Medulla oblongata (tissue), 1 donor: ENCODE measurements around the gene KCTD17.

Source experiments
- DNase-seq: peaks from one replicate; pipeline ENCODE4 v3.0.0-alpha.2; 2015; ENCODE audit errors: extremely low spot score

The KCTD17 gene

DNA sequence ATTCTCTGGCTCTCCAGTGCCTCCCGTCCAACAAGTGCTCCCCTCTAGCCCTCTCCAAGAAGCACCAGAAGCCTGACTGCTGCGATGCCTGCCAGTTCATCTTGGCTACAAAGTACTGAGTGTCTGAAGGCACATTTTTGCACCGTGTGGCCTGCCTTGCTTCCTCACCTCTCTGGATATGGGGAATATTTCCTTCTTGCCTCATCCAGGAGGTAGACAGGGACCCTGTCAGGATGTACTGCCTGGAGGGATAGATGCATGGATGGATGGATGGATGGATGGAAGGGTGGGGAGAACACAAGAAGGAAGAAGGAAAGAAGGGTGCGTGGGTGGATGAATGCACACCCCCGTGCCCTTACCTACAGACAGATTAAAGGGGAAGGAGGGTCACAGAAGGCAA is 27.6 kb downstream of the KCTD17 start:
- no peak for DNase-seq

DNA sequence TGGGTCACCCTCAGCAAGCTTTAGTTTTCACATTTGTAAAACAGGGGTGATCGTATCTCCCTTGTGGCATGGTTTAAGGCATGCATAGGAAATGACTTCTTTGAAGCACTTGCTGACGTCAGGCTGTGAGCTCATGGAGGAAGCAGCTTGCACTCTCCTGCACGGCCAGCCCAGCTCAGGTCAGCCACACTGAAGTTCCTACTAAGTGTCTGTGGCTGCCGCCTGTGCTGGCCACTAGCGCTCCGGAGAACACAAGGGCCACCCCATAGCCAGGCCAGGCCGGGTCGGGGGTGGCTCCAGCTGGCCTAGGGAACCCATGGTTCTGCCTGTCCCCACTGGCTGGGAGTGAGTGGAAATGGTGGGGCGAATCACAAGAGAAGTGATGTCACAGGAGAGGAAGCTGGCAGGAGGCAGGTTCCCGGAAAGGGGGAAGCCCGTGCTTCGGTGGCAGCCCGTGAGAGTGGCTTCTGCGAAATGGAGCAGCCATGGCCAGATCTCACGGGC is 28.2 kb downstream of the KCTD17 start:
- no peak for DNase-seq

DNA sequence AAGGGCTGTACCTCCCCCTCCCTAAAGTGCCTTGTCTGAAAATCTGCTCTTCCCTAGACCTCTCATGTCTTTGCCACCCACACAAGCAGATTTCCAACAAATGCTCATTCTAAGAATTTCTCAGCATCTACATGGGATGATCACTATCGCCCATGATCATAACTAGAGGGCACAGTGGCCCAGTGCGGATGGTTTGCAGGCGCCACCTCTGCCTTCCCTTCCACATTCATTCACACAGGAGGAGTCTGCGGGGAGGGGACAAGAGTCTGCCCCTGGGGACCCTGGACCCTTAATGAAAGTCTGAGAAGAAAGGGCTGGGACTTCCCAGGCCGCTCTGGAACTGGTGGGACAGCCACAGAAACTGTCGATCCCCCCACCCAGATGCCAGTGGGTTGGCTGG is 28.9 kb downstream of the KCTD17 start:
- no peak for DNase-seq

DNA sequence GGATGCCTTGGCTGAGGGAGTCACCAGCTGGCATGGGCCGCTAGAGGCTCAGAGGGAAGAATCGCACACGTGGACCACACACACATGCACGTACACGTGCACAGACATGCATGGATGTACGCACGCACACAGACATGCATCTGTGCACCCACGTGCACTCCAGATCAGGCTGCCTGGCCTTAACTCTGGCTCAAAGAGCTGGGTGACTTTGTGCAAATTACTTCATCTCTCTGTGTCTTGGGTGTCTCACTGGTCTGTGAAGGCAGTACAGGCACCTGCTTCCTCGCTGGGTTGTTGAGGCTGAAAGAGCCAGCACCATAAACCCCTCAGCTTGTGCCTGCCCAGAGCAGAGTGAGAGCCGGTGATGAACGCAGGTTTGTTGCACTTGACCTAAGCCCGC is 29.3 kb downstream of the KCTD17 start:
- no peak for DNase-seq

DNA sequence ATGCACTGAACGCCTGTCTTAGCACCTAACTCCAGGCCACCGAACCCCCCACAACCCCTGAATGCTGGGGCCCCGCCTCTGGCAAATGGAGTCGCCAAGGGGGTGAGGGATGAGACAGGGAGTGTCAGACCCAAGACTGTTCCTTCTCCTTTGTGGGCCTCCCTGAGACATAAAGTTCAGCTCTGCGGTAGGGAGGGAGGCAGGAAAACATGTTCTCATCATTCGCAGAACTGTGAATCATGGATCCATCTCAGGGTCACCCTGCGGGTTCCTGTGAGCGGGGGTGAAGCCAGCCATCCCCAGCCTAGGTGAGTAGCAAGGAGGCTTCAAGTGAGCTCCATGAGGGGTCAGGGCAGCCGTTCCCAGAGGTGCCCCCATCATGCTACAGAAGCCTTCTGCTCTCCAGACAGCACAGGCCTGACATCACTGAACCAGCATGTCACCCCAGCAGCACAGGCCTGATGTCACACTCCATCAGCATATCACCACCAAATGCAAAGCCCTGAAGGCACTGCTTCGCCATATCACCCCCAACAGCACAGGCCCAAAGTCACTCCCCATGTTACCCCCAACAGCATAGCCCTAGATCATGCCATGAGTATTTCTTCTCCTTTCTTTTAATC is 30.8 kb downstream of the KCTD17 start:
- no peak for DNase-seq

DNA sequence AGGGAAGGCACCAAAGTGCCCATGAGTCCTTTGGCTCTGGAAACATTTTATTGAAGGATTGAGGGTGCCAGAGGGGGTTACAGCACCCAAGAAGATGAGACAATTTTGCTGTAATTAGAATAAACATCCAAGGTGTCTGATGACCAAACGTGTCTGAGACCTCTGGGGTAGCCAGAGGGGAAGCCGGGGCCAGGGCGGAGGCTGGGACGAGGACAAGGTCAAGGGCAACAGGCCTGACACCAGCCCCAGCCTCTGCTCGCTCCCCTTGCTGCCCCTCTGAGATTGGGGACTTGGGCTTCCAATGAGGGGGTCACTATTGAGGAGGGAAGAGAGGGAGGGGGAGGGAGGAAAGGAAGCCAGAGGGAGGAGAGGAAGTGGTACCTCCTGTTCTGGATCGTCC is 32.4 kb downstream of the KCTD17 start:
- DNase-seq: no peak

DNA sequence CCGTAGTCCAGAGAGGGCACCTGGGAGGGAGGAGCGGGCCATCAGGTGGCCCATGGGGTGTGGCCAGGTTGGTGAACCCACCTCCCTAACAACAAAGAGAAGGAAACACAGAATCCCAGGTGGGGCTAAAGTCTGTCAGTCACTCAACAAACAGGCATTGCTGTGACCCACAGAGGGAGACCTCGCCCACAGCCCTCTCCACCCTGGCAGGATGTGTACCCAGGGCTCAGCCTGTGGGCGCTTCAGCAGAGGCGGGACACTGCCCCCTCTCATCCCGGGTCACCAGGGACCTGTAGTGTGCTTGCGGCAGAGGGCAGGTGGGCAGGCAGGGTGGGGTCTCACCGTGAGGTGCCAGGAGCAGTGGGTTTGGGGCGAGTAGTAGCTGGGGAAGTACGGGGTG is 32.8 kb downstream of the KCTD17 start:
- no peak for DNase-seq

DNA sequence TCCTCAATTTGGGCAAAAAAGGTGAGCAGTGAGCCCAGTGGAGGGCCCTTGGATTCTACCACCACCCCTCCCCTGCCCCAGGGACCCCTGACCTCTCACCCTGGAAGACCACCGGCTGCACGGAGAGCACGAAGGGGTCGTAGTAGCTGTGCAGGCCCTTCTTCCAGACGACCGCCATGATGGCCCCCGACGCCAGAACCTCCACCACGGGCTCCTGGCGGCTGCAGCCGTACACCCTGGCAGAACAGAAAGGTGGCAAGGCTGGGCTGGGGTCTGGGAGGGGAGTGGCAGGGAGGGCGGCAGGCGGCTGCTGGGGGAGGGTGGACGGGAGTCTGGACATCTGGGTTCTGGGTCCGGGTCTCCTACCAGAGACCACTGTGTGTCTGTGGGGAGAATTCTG is 34.6 kb downstream of the KCTD17 start:
- no peak for DNase-seq

DNA sequence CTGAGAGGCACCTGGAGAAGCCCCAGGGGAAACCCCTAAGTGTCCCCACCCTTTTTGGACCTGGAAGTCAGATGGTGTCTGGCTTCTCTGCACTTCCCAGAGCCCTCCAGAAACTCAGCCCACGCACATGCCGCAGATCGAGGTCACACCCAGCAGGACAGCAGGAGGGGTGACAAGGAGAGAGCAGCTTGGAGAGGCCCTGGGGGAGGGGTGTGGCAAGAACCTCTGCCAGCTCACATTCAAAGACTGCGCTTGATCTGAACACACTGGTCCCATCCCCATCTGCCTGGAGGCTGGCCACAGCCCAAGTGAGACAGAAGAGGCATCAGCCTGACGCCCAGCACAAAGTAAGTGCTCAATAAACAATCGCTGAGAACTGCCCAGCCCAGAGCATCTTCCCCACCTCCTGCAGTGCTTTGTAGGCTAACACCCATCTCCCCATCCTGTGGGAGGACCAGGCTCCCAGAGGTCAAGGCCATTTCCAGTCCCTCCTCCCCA is 36.6 kb downstream of the KCTD17 start:
- DNase-seq: no peak

DNA sequence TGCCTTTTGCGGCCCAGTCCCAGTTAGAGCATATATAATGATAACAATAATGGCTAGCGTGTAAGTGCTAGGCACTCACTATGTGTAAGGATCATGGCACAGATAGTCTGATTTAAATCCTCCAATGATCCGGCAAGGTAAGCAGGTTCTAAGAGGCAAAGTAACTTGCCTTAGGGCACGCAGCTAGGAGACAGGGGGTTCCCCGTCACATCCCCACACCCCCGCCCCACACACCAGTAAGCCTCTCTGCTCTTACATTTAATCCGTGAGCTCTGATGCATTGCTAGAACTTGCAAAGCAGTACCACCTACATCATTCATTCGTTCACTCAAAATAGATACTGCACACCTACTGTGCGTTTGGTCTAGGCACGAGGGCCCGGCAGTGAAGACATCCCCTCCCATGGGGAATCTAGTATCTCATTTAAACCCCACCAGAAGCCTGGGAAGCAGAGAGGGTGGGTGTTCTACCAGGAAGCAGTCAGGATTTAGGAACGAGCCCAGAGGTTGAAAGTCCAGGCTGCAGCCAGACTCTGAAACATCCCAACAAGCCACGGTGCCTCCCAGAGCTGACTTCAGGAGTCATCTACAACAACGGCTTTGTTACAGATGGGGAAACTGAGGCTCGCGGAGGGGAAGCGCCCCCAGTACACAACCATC is 37.3 kb downstream of the KCTD17 start:
- DNase-seq: no peak

DNA sequence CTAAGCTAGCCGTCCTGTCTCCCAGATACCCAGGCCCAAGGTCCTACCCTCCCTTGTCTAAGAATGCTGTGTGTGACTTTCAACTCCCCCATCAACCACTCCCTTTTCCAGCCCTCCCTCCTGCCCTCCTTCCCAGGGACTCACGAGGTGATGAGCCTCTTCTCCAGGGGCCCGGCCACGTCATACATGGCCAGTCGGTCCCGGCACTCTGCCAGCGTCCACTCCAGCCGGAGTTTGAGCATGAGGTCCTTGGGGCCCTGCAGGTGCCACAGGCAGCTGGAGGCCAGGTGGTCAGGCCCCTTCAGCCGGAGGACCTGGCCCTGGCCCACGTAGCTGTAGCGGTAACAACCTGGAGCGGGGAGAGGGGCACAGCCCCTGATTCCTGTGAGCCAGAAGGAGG is 37.9 kb downstream of the KCTD17 start:
- DNase-seq: no peak

DNA sequence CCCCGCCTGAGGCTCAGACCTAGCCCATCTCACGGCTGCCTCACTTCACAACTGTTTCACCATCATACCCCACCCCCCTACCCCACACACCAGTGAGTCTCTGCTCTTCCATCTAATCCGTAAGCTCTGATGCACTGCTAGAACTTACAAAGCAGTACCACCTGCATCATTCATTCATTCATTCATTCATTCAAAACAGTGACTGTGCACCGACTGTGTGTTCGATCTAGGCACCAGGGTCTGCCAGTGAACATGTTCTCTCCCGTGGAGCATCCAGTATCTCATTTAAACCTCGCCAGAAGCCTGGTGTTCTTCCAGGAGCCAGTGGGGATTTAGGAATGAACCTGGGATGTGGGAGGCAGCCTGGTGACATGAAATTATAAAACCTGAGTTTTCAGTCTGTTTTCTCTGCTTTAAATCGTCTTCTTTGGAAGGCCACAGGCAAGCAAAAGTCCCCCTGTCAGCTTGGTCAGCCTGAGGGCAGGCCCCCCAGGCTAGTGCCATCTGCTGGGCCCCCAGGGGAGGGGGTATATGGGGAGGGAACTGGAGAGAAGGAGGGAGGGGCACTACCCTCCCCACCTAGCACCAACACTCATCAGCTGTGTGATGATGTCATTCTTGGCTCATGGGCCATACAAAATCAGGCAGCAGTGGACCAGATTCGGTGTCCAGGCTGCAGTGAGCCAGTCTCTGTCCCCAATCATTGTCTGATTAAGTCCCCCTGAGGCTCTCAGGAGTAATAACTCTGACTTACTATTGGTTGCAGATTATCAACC is 39.6 kb downstream of the KCTD17 start:
- DNase-seq: no peak

DNA sequence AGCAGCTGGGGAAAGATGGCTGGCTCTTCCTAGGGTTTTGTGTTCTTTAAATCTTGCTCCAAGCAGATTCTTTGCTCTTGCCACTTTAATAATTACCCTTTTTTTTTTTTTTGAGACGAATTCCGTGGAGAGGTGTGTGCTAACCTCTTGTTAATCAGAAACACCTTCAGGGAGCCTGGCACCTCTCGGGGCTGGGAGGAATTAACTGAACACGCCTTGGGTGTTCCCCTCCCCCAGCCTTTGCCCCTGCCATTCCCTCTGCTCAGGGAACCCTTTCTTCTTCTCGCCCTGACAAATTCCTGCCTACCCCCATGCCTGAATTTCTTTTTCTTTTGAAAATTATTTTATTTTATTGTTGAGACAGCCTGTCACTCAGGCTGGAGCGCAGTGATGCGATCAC is 40.5 kb downstream of the KCTD17 start:
- no peak for DNase-seq

DNA sequence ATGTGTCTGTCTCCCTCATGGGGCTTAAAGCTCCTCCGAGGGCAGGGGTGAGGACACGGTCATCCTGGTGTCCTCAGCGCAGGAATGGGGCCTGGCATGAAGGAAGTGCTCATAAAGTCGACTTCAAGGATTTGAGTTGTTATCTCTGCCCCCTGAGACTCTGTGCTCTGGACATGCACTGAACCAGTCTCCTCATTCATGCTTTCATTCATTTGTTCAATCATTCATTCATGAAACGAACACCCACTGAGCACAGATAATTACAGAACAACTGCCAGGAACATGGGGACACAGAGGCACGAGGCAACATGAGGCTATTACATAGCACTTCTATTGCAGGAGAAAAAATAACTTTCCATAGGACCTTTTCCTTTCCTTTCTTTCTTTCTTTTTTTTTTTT is 41.5 kb downstream of the KCTD17 start:
- no peak for DNase-seq

DNA sequence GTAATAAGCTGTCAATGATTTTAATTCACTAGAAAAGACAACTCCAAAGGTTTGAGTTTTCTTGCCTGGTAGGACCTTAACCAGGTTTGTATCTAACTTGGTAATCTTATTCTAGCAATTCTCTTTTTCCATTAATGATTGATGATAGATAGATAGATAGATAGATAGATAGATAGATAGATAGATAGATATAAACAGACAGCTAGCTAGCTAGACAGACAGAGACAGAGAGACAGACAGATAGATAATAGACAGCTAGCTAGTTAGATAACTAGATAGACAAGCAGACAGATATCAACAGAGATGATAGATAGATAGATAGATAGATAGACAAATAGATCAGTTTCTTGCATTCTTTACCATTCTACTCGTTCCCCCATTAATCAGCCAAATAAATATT is 42.7 kb downstream of the KCTD17 start:
- no peak for DNase-seq

DNA sequence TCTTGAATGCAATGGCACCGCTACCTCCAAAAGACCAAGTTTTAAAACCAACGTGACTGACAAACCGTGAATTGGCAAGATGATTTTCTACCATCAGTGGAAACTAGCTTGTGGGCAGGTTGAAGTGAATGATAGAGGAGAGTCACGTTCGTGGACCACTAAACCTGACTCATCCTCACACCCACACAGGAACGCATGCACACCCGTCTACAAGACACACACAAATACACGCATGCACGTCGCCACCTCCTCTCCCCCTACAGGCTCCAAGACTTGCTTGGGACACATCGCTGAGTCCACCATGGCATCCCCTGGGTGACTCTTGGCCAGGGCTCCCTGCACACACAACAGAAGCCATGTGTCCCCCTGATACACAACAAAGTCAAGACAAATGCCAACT is 43.6 kb downstream of the KCTD17 start:
- no peak for DNase-seq

DNA sequence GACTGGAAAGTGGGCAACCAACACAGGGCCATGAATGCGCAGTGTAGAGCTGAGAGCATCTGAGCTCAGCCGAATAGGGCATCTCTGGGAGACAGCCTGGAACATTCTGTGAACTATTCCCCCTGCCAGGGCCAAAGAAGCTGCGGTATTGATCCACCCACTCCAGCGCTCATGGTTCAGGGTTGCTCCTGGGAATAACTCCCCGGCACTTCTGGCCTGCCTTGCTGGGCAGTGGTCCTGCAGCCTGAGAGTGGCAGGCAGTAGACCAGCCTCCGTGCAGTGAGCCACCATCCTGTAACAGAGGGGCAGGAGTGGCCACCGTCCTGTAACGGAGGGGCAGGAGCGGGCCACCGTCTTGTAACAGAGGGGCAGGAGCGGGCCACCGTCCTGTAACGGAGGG is 45.8 kb downstream of the KCTD17 start:
- no peak for DNase-seq

DNA sequence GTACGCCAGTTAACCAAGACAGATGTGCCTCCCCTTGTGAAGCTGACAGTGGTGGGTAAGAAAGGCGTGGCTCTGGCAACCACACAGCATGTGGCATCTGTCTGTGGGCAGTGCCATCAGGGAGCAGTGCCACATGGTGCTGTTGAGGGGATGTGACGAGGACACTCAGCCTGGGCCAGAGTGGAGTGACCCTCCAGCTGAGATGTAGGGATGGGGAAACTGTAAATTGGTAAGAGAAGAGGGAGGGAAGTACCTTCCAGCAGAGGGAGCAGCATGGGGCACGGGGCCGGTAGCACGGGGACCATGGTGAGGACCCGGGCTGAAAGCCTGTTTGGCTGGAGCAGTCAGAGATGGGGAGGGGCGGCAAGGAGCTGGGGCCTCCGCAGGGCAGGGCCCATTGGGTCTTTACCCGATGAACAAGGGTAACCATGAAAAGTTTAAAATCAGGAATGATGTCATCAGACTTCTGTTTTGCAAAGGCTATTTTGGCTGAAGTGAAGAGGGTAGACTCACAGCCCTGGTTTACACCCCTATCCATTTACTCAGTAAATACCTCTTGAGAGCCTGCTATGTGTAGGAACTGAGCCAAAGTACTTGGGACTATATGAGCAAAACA is 47.5 kb downstream of the KCTD17 start:
- DNase-seq: no peak

DNA sequence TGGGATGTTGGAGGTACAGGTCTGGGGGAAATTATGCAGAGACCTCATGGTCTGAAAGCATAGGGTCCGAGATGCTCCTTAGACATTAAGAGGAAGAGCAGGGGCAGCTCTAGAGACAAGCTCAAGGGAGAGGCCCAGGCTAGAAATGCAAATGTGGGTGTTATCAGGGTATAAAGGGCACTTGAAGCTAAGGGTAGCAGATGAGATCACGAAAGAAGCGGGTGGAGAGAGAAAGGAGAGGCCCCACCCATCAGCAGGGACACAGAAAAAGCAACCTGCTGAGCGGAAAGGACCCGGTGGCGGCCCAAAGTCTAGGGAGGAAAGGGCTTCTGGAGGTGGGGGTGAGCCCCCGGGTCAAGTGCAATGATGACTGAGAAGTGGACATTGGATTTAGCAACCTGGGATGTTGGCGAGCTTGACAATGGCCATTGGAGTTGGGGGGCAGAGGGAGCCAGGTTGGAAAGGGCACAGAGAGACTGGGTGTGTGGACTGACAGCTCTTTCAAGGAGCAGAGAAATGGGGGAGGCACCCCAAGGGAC is 49.1 kb downstream of the KCTD17 start:
- DNase-seq: no peak

DNA sequence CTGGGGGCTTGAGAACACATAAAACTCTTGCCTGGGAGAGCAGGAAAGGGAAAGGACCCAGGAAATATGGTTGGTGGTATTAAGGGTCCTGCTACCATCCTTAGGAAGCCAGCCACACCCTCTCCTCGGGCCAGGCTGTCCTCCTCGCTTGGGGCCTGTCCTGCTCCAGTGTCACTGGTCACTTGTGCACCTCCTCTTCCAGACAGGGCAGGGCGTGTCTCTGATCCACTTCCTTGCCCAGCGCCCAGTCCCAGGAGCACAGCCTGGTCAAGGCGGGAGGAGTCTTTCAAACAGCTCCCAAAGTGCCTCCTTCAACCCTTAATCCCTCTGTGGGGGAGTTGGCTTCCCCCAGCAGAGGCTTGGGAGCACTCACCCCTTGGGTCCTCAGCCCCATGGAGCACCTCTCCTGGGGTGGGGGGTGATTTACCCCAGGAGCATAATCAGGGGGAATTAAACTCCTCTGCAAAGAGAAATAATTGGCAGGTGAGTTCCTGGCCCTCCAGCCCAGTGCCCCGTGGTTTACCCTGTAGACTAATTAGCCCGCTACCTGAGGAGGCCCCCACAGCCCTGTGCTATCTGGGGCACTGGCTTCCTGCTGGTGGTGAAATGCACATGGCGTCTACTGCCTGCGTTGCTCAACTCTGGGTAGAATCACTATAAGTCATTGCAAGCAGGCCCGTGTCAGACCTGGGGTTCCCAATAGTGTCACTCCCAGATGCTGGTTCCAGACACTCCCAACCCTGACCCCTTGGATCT is 49.9 kb downstream of the KCTD17 start:
- DNase-seq: no peak

DNA sequence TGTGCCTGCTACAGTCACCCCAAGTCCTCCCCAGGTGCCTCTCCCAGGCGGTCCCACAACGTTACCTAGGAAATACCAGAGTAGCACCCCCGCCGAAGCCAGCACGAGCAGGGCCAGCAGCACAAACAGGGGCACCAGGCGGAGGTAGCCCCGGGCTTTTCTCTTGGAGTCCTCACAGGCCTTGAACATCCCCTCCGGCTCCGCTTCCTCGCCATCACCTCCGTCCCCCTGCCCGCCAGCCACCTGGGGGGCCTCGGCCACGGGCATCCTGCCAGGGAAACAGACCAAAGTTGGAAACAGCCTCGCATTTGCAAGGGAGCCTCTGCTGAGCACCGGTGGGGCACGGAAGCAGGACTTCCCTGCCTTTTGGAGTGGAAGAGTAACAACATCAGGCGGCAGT is 51.6 kb downstream of the KCTD17 start:
- no peak for DNase-seq
